Right lobe of liver (tissue), 6 donors: ENCODE results near the gene PKLR. TPM values are rescaled to one million over a fixed set of nuclear protein-coding genes. Genes with fewer than 3 reads are reported as not detected.
A peak's percentile ranks its signal among the peaks of the same experiment; 100 is the strongest.

ENCODE experiments used
- ATAC-seq, 4 donors: fragments of 200-7000 bp; cut with Tn5 transposase; one replicate each; pipeline ENCODE4 v1.9.1; 2020; ENCODE audit warnings: mild to moderate bottlenecking in 4 of 4, moderate library complexity in 4 of 4
- DNase-seq, 3 donors: peaks; one replicate each; pipeline ENCODE4 v3.0.0-alpha.2; 2020
- H3K27ac ChIP-seq, 3 donors: fragments of 200-600 bp; one replicate each; pipeline ENCODE4 v1.8.0; 2022
- H3K27me3 ChIP-seq, 2 donors: fragments of 200-600 bp; one replicate each; pipeline ENCODE4 v1.8.0; 2022
- H3K36me3 ChIP-seq, 4 donors: fragments of 200-600 bp; sonication (generic) in 1 of 4; one replicate each; pipeline versions ENCODE4 v1.5.1 to v1.8.0; 2017 to 2022; ENCODE audit warnings: control low read depth in 1 of 4
- H3K4me1 ChIP-seq, 4 donors: fragments of 200-600 bp; sonication (generic) in 1 of 4; one replicate each; pipeline versions ENCODE4 v1.5.1 to v1.8.0; 2017 to 2022; ENCODE audit warnings: control low read depth in 1 of 4
- H3K4me3 ChIP-seq, 3 donors: fragments of 200-600 bp; one replicate each; pipeline ENCODE4 v1.8.0; 2022
- H3K9me3 ChIP-seq, 4 donors: fragments of 200-600 bp; sonication (generic) in 1 of 4; one replicate each; pipeline versions ENCODE4 v1.5.1 to v1.8.0; 2017 to 2022; ENCODE audit warnings: control low read depth in 1 of 4
- CTCF ChIP-seq, 4 donors: fragments of 200-600 bp in 3 of 4; fragments of 450-650 bp in 1 of 4; IDR thresholded peaks; one replicate each; pipeline versions ENCODE4 v1.5.1 to v1.8.0; 2016 to 2022; ENCODE audit warnings: antibody characterized with exemption in 4 of 4, mild to moderate bottlenecking in 2 of 4
- POLR2A ChIP-seq: fragments of 450-650 bp; IDR thresholded peaks from one replicate; pipeline ENCODE4 v1.6.1; 2017; ENCODE audit warnings: antibody characterized with exemption, mild to moderate bottlenecking
- WGBS: methylation state at CpG from one replicate; pipeline ENCODE4 v1.1.6; 2018; ENCODE audit warnings: low coverage, low lambda C conversion rate; ENCODE audit not compliant: insufficient coverage; ENCODE audit errors: missing lambda C conversion rate; 5-methylcytosine and 5-hydroxymethylcytosine counted together
- intact Hi-C, 2 donors: fragments of 100-400 bp; cut with DNase I; formaldehyde crosslinking; loops; one replicate each; pipeline versions ENCODE4 v1.11.2 to v1.14.1; 2022
- total RNA-seq, 6 experiments: library from RNA; depleted of rRNA in 2 of 6; stranded (reverse); fragments of >200 nt in 2 of 6; fragmentation: NEBNext Ultra II Directional in 3 of 6; extraction: Animal tissue kit (Norgen Biotek cat#: 25700) in 3 of 6; gene quantifications; one replicate each; pipeline versions ENCODE4 v1.1.0 to v1.2.4, GENCODE V29; 2016 to 2023
- donor health status: DM: no; HTN: yes; CAD: no.
- donor health status: DM: no; HTN: no; CAD: no.
- donor health status: DM: no; HTN: no; CAD: no.
- donor health status: DM: no; HTN: yes; CAD: no.
- donor health status: DM: no; HTN: yes; CAD: no.

PKLR gene
- total RNA-seq, 6 experiments from 2014 or later, result 27.0 to 95.3 (median 36.1) TPM

GRCh38 chr1:155272466-155273342 is 28.5 kb downstream of the PKLR start:
- peak overlapping the region; percentile 59 to 80 (median 79) for H3K4me3 ChIP-seq
- ATAC-seq (peak; percentile 24 to 38 (median 32)), DNase-seq (no peak)
- peaks cover 9 to 33% (median 23%) of the 10 kb centered on the region in 4 donors for H3K36me3 ChIP-seq
- TF ChIP-seq CTCF (IDR thresholded peaks at IDR 0.05) (no peak), POLR2A (no peak)
- H3K9me3 ChIP-seq, result no peaks in the 10 kb centered on the region
- no peaks in the 10 kb centered on the region for H3K27me3 ChIP-seq
- H3K27ac ChIP-seq, result peak overlapping the region; percentile 63 to 84 (median 79)
- intact Hi-C loops, result no loop called here
- peaks cover 0 to 12% (median 4%) of the 10 kb centered on the region in 4 donors for H3K4me1 ChIP-seq
- 6% methylated on average over 34 of the region's 44 CpGs for WGBS

DNA sequence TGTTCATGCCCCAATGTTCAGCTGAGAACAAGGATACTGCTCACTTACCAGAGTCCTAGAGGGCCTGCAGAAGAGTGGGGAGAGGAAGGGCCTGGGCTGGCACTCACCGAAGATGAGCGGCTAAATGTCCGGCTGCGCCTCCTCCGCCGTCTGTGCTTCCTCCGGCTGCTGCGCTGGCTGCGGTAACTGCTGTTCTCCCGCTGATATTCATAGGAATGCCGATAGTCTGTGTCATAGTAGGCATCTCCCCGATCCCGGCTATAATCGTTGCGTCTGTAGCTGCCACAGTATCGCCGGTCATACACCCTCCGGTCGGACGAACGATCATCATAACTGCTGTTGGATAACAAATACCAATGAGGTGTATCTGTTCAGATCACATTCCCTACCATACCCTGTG is 31.9 kb downstream of the PKLR start:
- ATAC-seq, result no peak
- no CpG with 5 or more reads among the region's 21 CpGs for WGBS

DNA sequence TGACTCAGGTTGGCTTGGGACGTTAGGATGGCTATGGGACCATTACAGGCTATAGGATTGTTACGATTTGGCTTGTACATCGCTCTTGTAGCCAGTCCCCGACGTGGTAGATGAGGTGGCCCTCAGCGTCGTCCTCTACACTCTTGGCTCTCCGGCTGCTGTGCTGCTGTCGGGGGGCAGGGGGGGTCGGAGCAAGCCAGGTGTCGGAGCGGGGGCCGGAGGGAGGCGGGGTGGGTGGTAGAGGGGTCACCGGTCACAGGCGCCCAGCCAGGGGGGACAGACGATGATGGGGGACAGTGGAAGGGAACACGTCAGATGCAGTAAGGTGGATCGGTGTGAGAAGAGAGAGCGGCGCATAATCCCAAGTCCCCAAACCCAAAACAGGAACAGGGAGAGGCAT is 32.6 kb downstream of the PKLR start:
- 88% methylated on average over 8 of the region's 21 CpGs for WGBS
- Histone ChIP-seq H3K9me3 (no peaks in the 10 kb centered on the region), H3K36me3 (peaks cover 9 to 73% (median 42%) of the 10 kb centered on the region in 4 donors), H3K4me1 (peaks cover 0 to 12% (median 4%) of the 10 kb centered on the region in 4 donors), H3K27me3 (no peaks in the 10 kb centered on the region), H3K27ac (no peak overlapping the region), H3K4me3 (no peak overlapping the region)
- ATAC-seq (no peak), DNase-seq (no peak)
- intact Hi-C loops, result no loop called here
- no peak for TF ChIP-seq CTCF (IDR thresholded peaks at IDR 0.05)

More for the DNA sequence above, 31.9 kb downstream of the PKLR start:
- Histone ChIP-seq H3K4me1 (peaks cover 0 to 12% (median 4%) of the 10 kb centered on the region in 4 donors), H3K27me3 (no peaks in the 10 kb centered on the region), H3K36me3 (peaks cover 9 to 65% (median 38%) of the 10 kb centered on the region in 4 donors), H3K27ac (no peak overlapping the region), H3K9me3 (no peaks in the 10 kb centered on the region), H3K4me3 (no peak overlapping the region)
- intact Hi-C loops, result no loop called here
- TF ChIP-seq POLR2A (no peak), CTCF (IDR thresholded peaks at IDR 0.05) (no peak)
- DNase-seq, result no peak

DNA sequence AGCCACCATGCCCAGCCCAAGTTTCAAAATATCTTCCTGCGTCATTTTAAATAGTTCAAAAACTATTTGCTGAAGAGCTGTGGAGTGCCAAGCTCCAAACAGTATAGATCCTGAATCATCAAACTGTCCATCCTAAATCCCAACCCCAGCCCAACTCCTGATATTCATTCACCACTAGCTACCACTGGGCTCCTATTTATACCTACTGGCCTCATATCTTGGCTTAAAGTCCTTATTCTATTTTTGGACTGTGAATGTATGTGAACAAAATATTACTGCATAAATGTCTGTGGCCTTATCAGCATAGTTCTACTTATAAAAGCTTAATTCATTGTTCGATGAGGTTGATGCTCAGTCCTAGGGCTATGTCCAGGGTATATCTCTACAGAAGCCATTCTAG is 33.9 kb downstream of the PKLR start:
- peaks cover 0 to 9% (median 3%) of the 10 kb centered on the region in 4 donors for H3K4me1 ChIP-seq
- H3K27ac ChIP-seq, result no peak overlapping the region
- DNase-seq (no peak), ATAC-seq (no peak)
- 100% methylated on average over 1 of the region's 2 CpGs for WGBS
- intact Hi-C loops, result no loop called here
- H3K27me3 ChIP-seq, result no peaks in the 10 kb centered on the region
- H3K4me3 ChIP-seq, result no peak overlapping the region
- no peak for TF ChIP-seq CTCF (IDR thresholded peaks at IDR 0.05)
- no peaks in the 10 kb centered on the region for H3K9me3 ChIP-seq
- H3K36me3 ChIP-seq, result peaks cover 9 to 81% (median 44%) of the 10 kb centered on the region in 4 donors
